ENCODE measurements around the gene ABL1.
"Not testable (repeated sequence)": the region's sequence is repeated elsewhere in the genome, so short reads cannot be mapped to it uniquely, and the experiment has no call there.

The ABL1 gene

GRCh38 chr9:130791303-130791894 is 43.7 kb upstream of the ABL1 start:
- no peak overlapping the region for H3K4me2 ChIP-seq
- no peak overlapping the region for H2AFZ ChIP-seq (ENCODE audit: low read depth)
- H3K27ac ChIP-seq = no peak overlapping the region
- H3K36me3 ChIP-seq (ENCODE audit: insufficient read depth) = no peaks in the 10 kb centered on the region
- no peaks in the 10 kb centered on the region for H4K20me1 ChIP-seq (ENCODE audit: insufficient read depth)
- H3K27me3 ChIP-seq (ENCODE audit: insufficient read depth, low read depth) = no peaks in the 10 kb centered on the region
- no peak overlapping the region for H3K9ac ChIP-seq
- no peak overlapping the region for H3K4me3 ChIP-seq (IDR thresholded peaks at IDR 0.05; ENCODE audit: insufficient read depth, low read depth, low read length)
- no peaks in the 10 kb centered on the region for H3K4me1 ChIP-seq (ENCODE audit: low read depth, poor library complexity, severe bottlenecking)
- H3K79me2 ChIP-seq (ENCODE audit: insufficient read depth, low read depth) = no peaks in the 10 kb centered on the region
- TF ChIP-seq CTCF (conservative IDR thresholded peaks at IDR 0.05; ENCODE audit: low read depth, low read length) = no peak

- no peak overlapping the region for H3K27ac ChIP-seq
- H3K4me3 ChIP-seq (IDR thresholded peaks at IDR 0.05; ENCODE audit: insufficient read depth, low read depth, low read length) = no peak overlapping the region
- no peak for TF ChIP-seq CTCF (conservative IDR thresholded peaks at IDR 0.05; ENCODE audit: low read depth, low read length)
- no peaks in the 10 kb centered on the region for H3K79me2 ChIP-seq (ENCODE audit: insufficient read depth, low read depth)
- no peaks in the 10 kb centered on the region for H3K4me1 ChIP-seq (ENCODE audit: low read depth, poor library complexity, severe bottlenecking)
- H3K27me3 ChIP-seq (ENCODE audit: insufficient read depth, low read depth) = no peaks in the 10 kb centered on the region
- H3K36me3 ChIP-seq (ENCODE audit: insufficient read depth) = no peaks in the 10 kb centered on the region
- H2AFZ ChIP-seq (ENCODE audit: low read depth) = no peak overlapping the region
- no peak overlapping the region for H3K9ac ChIP-seq
- H3K4me2 ChIP-seq = no peak overlapping the region
- no peaks in the 10 kb centered on the region for H4K20me1 ChIP-seq (ENCODE audit: insufficient read depth)
These were observed 41.5 kb upstream of the ABL1 start for GRCh38 chr9:130793589-130793988.

GRCh38 chr9:130794021-130794420 is 41.0 kb upstream of the ABL1 start:
- H3K4me3 ChIP-seq (IDR thresholded peaks at IDR 0.05; ENCODE audit: insufficient read depth, low read depth, low read length); H3K36me3 ChIP-seq (ENCODE audit: insufficient read depth); H4K20me1 ChIP-seq (ENCODE audit: insufficient read depth); H3K79me2 ChIP-seq (ENCODE audit: insufficient read depth, low read depth); H3K4me2 ChIP-seq; H2AFZ ChIP-seq (ENCODE audit: low read depth); H3K27ac ChIP-seq; H3K27me3 ChIP-seq (ENCODE audit: insufficient read depth, low read depth); H3K4me1 ChIP-seq (ENCODE audit: low read depth, poor library complexity, severe bottlenecking); H3K9ac ChIP-seq: not testable (repeated sequence)

GRCh38 chr9:130794423-130794822 is 40.6 kb upstream of the ABL1 start:
- H3K36me3 ChIP-seq (ENCODE audit: insufficient read depth); H3K79me2 ChIP-seq (ENCODE audit: insufficient read depth, low read depth); H3K27ac ChIP-seq; H2AFZ ChIP-seq (ENCODE audit: low read depth); H4K20me1 ChIP-seq (ENCODE audit: insufficient read depth); H3K4me1 ChIP-seq (ENCODE audit: low read depth, poor library complexity, severe bottlenecking); H3K4me3 ChIP-seq (IDR thresholded peaks at IDR 0.05; ENCODE audit: insufficient read depth, low read depth, low read length); H3K4me2 ChIP-seq; H3K27me3 ChIP-seq (ENCODE audit: insufficient read depth, low read depth); H3K9ac ChIP-seq: not testable (repeated sequence)

- H2AFZ ChIP-seq (ENCODE audit: low read depth) = no peak overlapping the region
- no peaks in the 10 kb centered on the region for H3K79me2 ChIP-seq (ENCODE audit: insufficient read depth, low read depth)
- H3K4me2 ChIP-seq = no peak overlapping the region
- no peak overlapping the region for H3K9ac ChIP-seq
- no peak for TF ChIP-seq CTCF (conservative IDR thresholded peaks at IDR 0.05; ENCODE audit: low read depth, low read length)
- H3K4me1 ChIP-seq (ENCODE audit: low read depth, poor library complexity, severe bottlenecking) = no peaks in the 10 kb centered on the region
- H3K27me3 ChIP-seq (ENCODE audit: insufficient read depth, low read depth) = no peaks in the 10 kb centered on the region
- H4K20me1 ChIP-seq (ENCODE audit: insufficient read depth) = no peaks in the 10 kb centered on the region
- H3K36me3 ChIP-seq (ENCODE audit: insufficient read depth) = no peaks in the 10 kb centered on the region
- no peak overlapping the region for H3K4me3 ChIP-seq (IDR thresholded peaks at IDR 0.05; ENCODE audit: insufficient read depth, low read depth, low read length)
- H3K27ac ChIP-seq = no peak overlapping the region
These were observed 40.0 kb upstream of the ABL1 start for GRCh38 chr9:130794923-130795495.

GRCh38 chr9:130803116-130803515 is 31.9 kb upstream of the ABL1 start:
- not testable (repeated sequence) for H3K4me3 ChIP-seq (IDR thresholded peaks at IDR 0.05; ENCODE audit: insufficient read depth, low read depth, low read length); H3K27me3 ChIP-seq (ENCODE audit: insufficient read depth, low read depth); H3K27ac ChIP-seq; H3K9ac ChIP-seq; H2AFZ ChIP-seq (ENCODE audit: low read depth); H3K79me2 ChIP-seq (ENCODE audit: insufficient read depth, low read depth); H4K20me1 ChIP-seq (ENCODE audit: insufficient read depth); H3K4me2 ChIP-seq; H3K36me3 ChIP-seq (ENCODE audit: insufficient read depth)
- peaks cover 27% of the 10 kb centered on the region for H3K4me1 ChIP-seq (ENCODE audit: low read depth, poor library complexity, severe bottlenecking)
